BLaER1 (cell line): ENCODE data around the gene RGS11.
"Not testable (repeated sequence)": the region's sequence is repeated elsewhere in the genome, so short reads cannot be mapped to it uniquely, and the experiment has no call there.

Experiments
- H3K27ac ChIP-seq: shearing (Covaris generic); formaldehyde crosslinking; 2 replicates; pipeline ENCODE4 v1.8.1; 2022
- H3K27me3 ChIP-seq: shearing (Covaris generic); formaldehyde crosslinking; 2 replicates; pipeline ENCODE4 v1.8.1; 2022
- H3K36me3 ChIP-seq: shearing (Covaris generic); formaldehyde crosslinking; 2 replicates; pipeline ENCODE4 v1.8.1; 2022
- H3K4me1 ChIP-seq: shearing (Covaris generic); formaldehyde crosslinking; 2 replicates; pipeline ENCODE4 v1.8.1; 2022
- H3K4me2 ChIP-seq: shearing (Covaris generic); formaldehyde crosslinking; 2 replicates; pipeline ENCODE4 v1.8.1; 2022
- H3K4me3 ChIP-seq: shearing (Covaris generic); formaldehyde crosslinking; 2 replicates; pipeline ENCODE4 v1.8.1; 2022
- H3K9ac ChIP-seq: shearing (Covaris generic); formaldehyde crosslinking; 2 replicates; pipeline ENCODE4 v1.8.1; 2022
- H3K9me3 ChIP-seq: shearing (Covaris generic); formaldehyde crosslinking; 2 replicates; pipeline ENCODE4 v1.8.1; 2022
- H4K20me1 ChIP-seq: shearing (Covaris generic); formaldehyde crosslinking; 2 replicates; pipeline ENCODE4 v1.8.1; 2022
- Cebpa-rat ChIP-seq: shearing (Covaris generic); IDR thresholded peaks from 2 replicates; pipeline ENCODE4 v1.8.1; 2022

Gene RGS11

DNA sequence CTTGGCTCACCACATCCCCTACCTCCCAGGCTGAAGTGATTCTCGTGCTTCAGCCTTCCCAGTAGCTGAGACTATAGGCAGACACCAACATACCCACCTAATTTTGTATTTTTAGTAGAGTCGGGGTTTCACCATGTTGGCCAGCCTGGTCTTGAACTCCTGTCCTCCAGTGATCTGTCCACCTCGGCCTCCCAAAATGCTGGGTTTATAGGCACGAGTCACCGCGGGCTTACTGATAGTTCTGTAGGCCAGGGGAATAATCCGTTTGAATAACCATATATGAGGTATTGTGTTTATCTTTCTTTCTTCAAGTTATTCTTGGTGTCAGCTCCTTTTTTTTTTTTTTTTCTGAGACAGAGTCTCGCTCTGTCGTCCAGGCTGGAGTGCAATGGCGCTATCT lies 33.5 kb downstream of the RGS11 start:
- H3K9ac ChIP-seq: no peak overlapping the region
- peaks cover 14% of the 10 kb centered on the region for H3K36me3 ChIP-seq
- H3K4me3 ChIP-seq: no peak overlapping the region
- H3K9me3 ChIP-seq: peaks cover 5% of the 10 kb centered on the region; the same call in 1 of the 2 replicates
- peaks cover 27% of the 10 kb centered on the region; the same call in 1 of the 2 replicates for H4K20me1 ChIP-seq
- peak overlapping the region; percentile 48 for H3K4me2 ChIP-seq
- TF ChIP-seq Cebpa-rat: no peak
- H3K4me1 ChIP-seq: peaks cover 77% of the 10 kb centered on the region
- H3K27ac ChIP-seq: 0 out of 2 replicates have a peak overlapping the region, but pooled peaks have one; percentile 37
- no peaks in the 10 kb centered on the region for H3K27me3 ChIP-seq

DNA sequence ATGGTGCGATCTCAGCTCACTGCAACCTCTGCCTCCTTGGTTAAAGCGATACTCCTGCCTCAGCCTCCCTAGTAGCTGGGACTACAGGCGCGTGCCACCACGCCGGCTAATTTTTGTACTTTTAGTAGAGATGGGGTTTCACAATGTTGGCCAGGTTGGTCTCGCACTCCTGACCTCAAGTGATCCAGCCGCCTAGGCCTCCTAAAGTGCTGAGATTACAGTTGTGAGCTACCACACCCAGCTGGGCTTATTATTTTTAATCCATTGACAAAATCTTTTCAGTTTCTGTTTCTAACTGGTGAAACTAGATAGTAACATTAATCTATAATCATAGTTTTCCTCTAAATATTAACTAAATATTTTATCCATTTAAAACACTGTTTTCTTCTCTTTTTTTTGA lies 35.2 kb downstream of the RGS11 start:
- Histone ChIP-seq H3K27ac (no peak overlapping the region), H3K4me3 (no peak overlapping the region), H4K20me1 (peaks cover 30% of the 10 kb centered on the region; the same call in 1 of the 2 replicates), H3K4me2 (no peak overlapping the region), H3K27me3 (no peaks in the 10 kb centered on the region), H3K4me1 (peaks cover 80% of the 10 kb centered on the region), H3K36me3 (peaks cover 14% of the 10 kb centered on the region), H3K9ac (no peak overlapping the region), H3K9me3 (peaks cover 5% of the 10 kb centered on the region; the same call in 1 of the 2 replicates)
- TF ChIP-seq Cebpa-rat: no peak

DNA sequence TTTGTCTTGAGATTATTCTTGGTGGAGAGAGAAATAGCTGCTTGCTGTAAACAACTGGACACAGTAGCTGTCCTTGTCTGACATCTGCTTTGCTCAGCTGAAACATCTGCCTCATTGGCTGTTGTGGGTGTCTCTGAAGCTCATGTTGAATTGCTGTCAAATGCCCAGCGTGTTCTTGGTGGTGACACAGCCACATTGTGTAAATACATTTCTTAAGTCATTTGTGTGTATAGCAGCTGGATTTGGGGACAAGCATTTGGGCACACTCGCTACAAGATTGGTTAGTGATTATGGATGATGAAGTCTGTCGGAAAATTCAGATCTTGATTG lies 35.8 kb downstream of the RGS11 start:
- Histone ChIP-seq H3K36me3 (peaks cover 14% of the 10 kb centered on the region), H3K4me2 (peak overlapping the region; percentile 18; the same call in 1 of the 2 replicates), H3K27me3 (no peaks in the 10 kb centered on the region), H3K9ac (no peak overlapping the region), H3K27ac (no peak overlapping the region), H3K4me1 (peaks cover 77% of the 10 kb centered on the region), H3K4me3 (no peak overlapping the region), H4K20me1 (peaks cover 36% of the 10 kb centered on the region; the same call in 1 of the 2 replicates), H3K9me3 (peaks cover 5% of the 10 kb centered on the region; the same call in 1 of the 2 replicates)
- no peak for TF ChIP-seq Cebpa-rat

DNA sequence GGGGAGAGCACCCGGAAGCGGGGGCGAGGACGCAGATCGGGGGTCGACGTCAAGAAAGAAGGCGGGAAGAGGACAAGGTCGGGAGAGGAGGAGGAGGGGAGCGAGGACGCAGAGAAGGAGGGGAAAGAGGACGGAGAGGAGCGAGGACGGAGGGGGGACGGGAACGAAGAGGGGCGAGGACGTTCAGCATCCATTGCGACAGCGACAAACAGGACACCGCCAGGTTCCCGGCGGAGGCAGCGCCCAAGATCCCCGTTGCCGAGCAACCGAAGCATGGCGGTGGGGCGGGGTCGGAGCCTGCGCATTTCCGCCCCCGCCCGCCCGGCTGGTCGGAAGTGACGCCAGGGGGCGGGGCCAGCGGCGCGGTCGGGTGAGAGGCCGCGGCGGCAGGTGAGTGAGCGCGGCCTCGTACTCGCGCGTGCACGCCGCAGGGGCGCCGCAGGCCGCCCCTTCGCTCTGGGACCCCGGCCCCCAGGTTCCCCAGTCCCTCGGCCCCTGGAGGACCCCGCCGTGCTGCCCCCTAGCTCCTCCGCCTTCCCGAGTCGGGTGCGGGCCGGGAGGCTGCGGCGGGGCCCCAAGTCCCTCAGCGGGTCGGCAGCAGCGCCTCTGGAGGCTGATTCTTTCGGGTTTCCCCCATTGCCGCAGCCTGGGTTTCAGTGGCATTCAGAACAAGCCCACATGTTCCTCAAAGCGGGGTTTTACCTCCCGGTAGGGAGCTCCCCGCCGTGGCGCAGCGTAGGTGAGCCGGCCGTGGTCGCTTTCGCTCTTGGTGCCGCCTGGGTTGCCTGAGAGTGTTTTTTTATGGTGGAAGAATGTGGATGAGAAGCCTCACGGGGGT lies 41.1 kb downstream of the RGS11 start, which contains the start of gene FAM234A:
Gene FAM234A, plus strand, starts transcription at position 354 of the 838 bp plus-strand sequence. CDS start 19,593 bp downstream, outside the sequence.
- peak; percentile 72 for TF ChIP-seq Cebpa-rat

DNA sequence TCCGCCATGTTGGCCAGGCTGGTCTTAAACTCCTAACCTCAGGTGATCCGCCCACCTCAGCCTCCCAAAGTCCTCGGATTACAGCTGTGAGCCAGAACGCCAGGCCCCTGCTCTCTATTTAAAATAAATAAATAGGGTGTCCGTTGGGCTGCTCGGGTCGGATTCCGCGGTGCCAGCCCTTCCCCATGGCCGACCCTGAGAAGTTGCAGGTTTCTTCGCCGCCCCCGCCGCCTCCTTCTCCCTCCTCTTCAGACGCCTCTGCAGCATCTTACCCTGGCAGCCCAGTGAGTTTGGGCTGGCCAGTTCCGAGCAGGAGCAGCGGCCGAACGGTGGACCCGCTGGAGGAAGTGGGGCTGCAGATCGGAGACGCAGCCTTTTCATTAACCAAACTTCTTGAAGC lies 44.8 kb downstream of the RGS11 start:
- Histone ChIP-seq H3K27me3 (no peaks in the 10 kb centered on the region), H3K27ac (no peak overlapping the region), H4K20me1 (peaks cover 40% of the 10 kb centered on the region), H3K9ac (no peak overlapping the region), H3K4me1 (peaks cover 37% of the 10 kb centered on the region), H3K9me3 (no peaks in the 10 kb centered on the region), H3K36me3 (peaks cover 21% of the 10 kb centered on the region), H3K4me3 (no peak overlapping the region), H3K4me2 (no peak overlapping the region)
- no peak for TF ChIP-seq Cebpa-rat

More for the DNA sequence above, 41.1 kb downstream of the RGS11 start, which contains the start of gene FAM234A:
- peaks cover 14% of the 10 kb centered on the region; the same call in 1 of the 2 replicates for H4K20me1 ChIP-seq
- H3K4me2 ChIP-seq: peak within 1 kb of the TSS; percentile 99
- peak within 1 kb of the TSS; percentile 88 for H3K27ac ChIP-seq
- no peaks in the 10 kb centered on the region for H3K27me3 ChIP-seq
- H3K9ac ChIP-seq: peak within 1 kb of the TSS; percentile 87
- H3K4me3 ChIP-seq: peak within 1 kb of the TSS; percentile 87
- H3K4me1 ChIP-seq: peaks cover 40% of the 10 kb centered on the region
- H3K9me3 ChIP-seq: no peaks in the 10 kb centered on the region
- H3K36me3 ChIP-seq: peaks cover 4% of the 10 kb centered on the region; the same call in 1 of the 2 replicates

DNA sequence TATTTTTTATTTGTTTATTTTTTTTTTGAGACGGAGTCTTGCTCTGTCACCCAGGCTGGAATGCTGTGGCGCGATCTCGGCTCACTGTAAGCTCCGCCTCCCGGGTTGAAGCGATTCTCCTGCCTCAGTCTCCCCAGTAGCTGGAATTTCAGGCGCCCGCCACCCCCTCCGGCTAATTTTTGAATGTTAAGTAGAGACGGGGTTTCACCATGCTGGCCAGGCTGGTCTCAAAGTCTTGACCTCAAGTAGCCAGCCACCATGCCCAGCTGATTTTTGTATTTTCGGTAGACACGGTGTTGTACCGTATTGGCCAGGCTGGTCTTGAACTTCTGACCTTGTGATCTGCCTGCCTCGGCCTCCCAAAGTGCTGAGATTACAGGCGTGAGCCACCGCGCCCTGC lies 45.4 kb downstream of the RGS11 start:
- H3K4me2 ChIP-seq, H3K9ac ChIP-seq, H3K4me3 ChIP-seq, H3K27me3 ChIP-seq, H3K9me3 ChIP-seq, H3K27ac ChIP-seq: not testable (repeated sequence)
- peaks cover 40% of the 10 kb centered on the region for H4K20me1 ChIP-seq
- H3K4me1 ChIP-seq: peaks cover 31% of the 10 kb centered on the region
- H3K36me3 ChIP-seq: peaks cover 27% of the 10 kb centered on the region

DNA sequence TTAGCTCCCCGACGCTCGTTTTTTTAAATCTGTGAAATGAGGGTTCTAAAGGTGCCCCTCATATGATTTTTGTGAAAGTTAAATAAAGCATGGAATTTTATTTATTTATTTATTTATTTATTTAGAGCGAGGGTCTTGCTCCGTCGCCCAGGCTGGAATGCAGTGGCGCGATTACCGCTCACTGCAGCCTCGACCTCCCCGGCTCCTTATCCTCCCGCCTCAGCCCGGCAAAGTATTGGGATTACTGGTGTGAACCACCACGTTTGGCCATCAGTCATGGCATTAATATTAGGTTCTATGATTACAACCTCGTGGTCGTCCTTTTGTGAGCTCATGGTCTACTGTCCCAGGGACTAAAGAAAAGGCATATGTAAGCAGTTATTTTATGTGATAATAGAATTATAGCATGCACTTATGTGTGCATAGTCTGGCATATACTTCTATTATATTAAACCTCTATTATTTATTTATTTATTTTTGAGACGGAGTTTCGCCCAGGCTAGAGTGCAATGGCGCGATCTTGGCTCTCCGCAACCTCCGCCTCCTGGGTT lies 45.9 kb downstream of the RGS11 start:
- Histone ChIP-seq H3K9ac (peak overlapping the region; percentile 94; the same call in 1 of the 2 replicates), H4K20me1 (peaks cover 42% of the 10 kb centered on the region), H3K4me2 (peak overlapping the region; percentile 91), H3K9me3 (no peaks in the 10 kb centered on the region), H3K36me3 (peaks cover 32% of the 10 kb centered on the region), H3K27ac (no peak overlapping the region), H3K4me3 (peak overlapping the region; percentile 82; the same call in 1 of the 2 replicates), H3K27me3 (no peaks in the 10 kb centered on the region), H3K4me1 (peaks cover 30% of the 10 kb centered on the region)
- TF ChIP-seq Cebpa-rat: no peak

DNA sequence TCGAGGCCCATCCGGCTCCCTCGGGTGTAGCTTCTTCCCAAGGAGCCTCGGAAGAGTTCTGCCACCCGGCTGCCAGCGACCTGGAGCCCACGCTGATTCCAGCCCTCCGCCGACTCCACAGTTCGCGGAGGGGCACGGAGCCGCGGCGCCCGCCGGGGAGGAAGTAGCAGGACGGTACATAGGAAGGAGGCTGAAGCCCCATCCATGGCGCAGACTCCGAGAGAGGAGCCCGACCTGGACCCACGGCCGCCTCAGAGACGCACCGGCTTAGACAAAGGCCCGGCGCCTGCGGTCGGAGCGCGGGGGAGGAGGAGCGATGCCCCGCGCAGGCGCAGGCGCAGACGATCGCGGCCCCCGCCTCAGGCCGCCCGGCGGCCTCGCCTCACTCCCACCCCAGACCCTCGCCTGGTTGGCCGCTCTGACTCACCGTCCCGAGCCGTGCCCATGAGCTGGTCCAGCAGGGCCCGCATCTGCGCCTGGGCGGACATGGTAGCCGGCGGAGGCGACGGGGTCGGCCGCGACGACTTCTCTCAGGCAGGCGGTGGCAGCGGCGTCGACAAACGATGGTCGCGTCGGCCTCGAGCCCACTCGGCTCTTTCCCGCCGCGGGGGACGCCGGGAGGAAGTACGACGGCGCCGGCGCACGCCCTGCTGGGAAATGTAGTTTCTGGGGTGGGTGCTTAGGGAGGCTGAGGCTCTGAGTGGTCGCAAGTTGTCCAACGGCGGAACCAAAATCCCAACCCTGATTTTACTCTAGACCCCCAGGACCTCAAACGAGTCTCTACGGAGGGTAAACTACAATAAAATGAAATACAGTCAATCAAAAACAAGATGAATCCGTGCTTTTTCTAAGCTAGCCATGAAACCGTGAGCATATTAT lies 46.7 kb downstream of the RGS11 start, which contains the start of gene LUC7L:
Gene LUC7L, minus strand, starts transcription at position 598 of the 879 bp plus-strand sequence. Its CDS starts 110 bp downstream, at position 488.
- Histone ChIP-seq H4K20me1 (peaks cover 49% of the 10 kb centered on the region), H3K27ac (peak within 1 kb of the TSS; percentile 95), H3K36me3 (peaks cover 39% of the 10 kb centered on the region), H3K4me2 (peak within 1 kb of the TSS; percentile 91), H3K4me1 (peaks cover 29% of the 10 kb centered on the region), H3K27me3 (no peaks in the 10 kb centered on the region), H3K9me3 (no peaks in the 10 kb centered on the region), H3K9ac (peak within 1 kb of the TSS; percentile 94), H3K4me3 (peak within 1 kb of the TSS; percentile 82)
- no peak for TF ChIP-seq Cebpa-rat

DNA sequence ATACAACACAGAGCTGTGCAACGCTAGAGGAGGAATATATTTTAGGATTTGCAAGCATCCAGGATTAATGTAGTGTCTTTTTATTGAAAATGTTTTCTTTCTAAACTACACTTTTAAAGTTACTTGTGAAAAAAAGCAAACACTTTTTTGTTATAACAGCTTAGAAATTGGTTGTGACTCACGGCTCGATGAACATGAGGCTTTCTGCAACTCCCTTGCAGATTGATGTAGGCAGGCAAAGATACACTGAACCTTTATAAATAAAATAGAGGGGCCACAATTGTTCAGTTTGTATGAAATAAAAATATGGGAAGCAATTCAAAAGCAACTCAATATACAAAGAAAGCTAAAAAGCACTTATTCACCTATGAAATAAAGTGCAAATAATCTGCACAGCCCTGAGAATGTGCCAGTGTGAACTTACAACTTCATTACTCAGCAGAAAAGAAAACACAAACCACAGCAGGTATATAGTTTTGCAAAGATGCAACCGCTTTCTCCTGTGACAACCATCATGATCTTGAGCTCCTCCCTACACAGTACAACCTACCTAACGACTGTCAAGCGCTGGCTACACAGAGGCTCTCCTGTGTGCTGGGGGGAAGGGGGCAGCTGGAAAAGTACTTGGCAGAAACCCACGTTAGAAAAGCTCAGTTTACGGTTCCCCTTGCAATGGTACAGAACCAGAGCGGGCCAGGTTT lies 47.4 kb downstream of the RGS11 start:
- no peak for TF ChIP-seq Cebpa-rat
- H3K36me3 ChIP-seq: peaks cover 47% of the 10 kb centered on the region
- H4K20me1 ChIP-seq: peaks cover 57% of the 10 kb centered on the region
- no peaks in the 10 kb centered on the region for H3K27me3 ChIP-seq
- peak overlapping the region; percentile 94 for H3K9ac ChIP-seq
- H3K4me3 ChIP-seq: peak overlapping the region; percentile 82
- peak overlapping the region; percentile 91 for H3K4me2 ChIP-seq
- no peaks in the 10 kb centered on the region for H3K9me3 ChIP-seq
- H3K27ac ChIP-seq: peak overlapping the region; percentile 95
- peaks cover 21% of the 10 kb centered on the region for H3K4me1 ChIP-seq
